Neural cell (in vitro differentiated cells): Measurements from ENCODE around the gene SAA2. TPM values are rescaled to one million over a fixed set of nuclear protein-coding genes. Genes with fewer than 3 reads are reported as not detected.

ENCODE experiments used
- H2AFZ ChIP-seq: fragments of 200-600, 300-800 bp; sonication (generic), shearing (Covaris generic); 2 replicates; pipeline ENCODE4 v1.6.0; 2014; ENCODE audit warnings: low read depth, mild to moderate bottlenecking, antibody characterized with exemption, low read length, moderate library complexity
- H3F3A ChIP-seq: fragments of 200-600 bp; shearing (Covaris generic); 2 replicates; pipeline ENCODE4 v1.6.1; 2016; ENCODE audit warnings: mild to moderate bottlenecking, moderate library complexity, mixed read lengths, antibody characterized with exemption, low read length; ENCODE audit not compliant: insufficient read depth, poor library complexity, severe bottlenecking
- H3K27ac ChIP-seq: fragments of 200-600, 300-800 bp; sonication (generic), shearing (Covaris generic); 2 replicates; pipeline ENCODE4 v1.5.1; 2014; ENCODE audit warnings: mild to moderate bottlenecking, low read length, moderate library complexity
- H3K27me3 ChIP-seq: fragments of 300-800, 200-600 bp; sonication (generic), shearing (Covaris generic); 2 replicates; pipeline ENCODE4 v1.6.0; 2014; ENCODE audit warnings: mild to moderate bottlenecking, low read depth, low read length, moderate library complexity; ENCODE audit not compliant: insufficient read depth
- H3K36me3 ChIP-seq: fragments of 300-800, 200-600 bp; sonication (generic), shearing (Covaris generic); 2 replicates; pipeline ENCODE4 v1.5.1; 2014; ENCODE audit warnings: mild to moderate bottlenecking, antibody characterized with exemption, low read length, moderate library complexity; ENCODE audit not compliant: insufficient read depth
- H3K4me2 ChIP-seq: fragments of 300-800, 200-600 bp; sonication (generic), shearing (Covaris generic); 2 replicates; pipeline ENCODE4 v1.6.0; 2014; ENCODE audit warnings: mild to moderate bottlenecking, low read length
- H3K4me3 ChIP-seq: fragments of 300-800, 200-600 bp; sonication (generic), shearing (Covaris generic); 2 replicates; pipeline ENCODE4 v1.5.1; 2014; ENCODE audit warnings: mild to moderate bottlenecking, low read length, moderate library complexity
- H3K79me2 ChIP-seq: fragments of 200-600 bp; shearing (Covaris generic); replicated peaks from 2 replicates; pipeline ENCODE4 v1.6.0; 2014; ENCODE audit warnings: mild to moderate bottlenecking, low read length, moderate library complexity; ENCODE audit not compliant: insufficient read depth
- H3K9ac ChIP-seq: fragments of 300-800, 200-600 bp; sonication (generic), shearing (Covaris generic); 2 replicates; pipeline ENCODE4 v1.6.1; 2016; ENCODE audit warnings: mild to moderate bottlenecking, low read length, mixed read lengths
- H3K9me2 ChIP-seq: fragments of 200-600 bp; shearing (Covaris generic); 2 replicates; pipeline ENCODE4 v1.6.1; 2016; ENCODE audit warnings: mild to moderate bottlenecking, low read length, mixed read lengths; ENCODE audit not compliant: insufficient read depth
- H3K9me3 ChIP-seq: fragments of 200-600, 300-800 bp; sonication (generic), shearing (Covaris generic); 2 replicates; pipeline ENCODE4 v1.6.1; 2016; ENCODE audit warnings: mild to moderate bottlenecking, mixed run types, low read length, moderate library complexity, mixed read lengths
- H4K20me1 ChIP-seq: fragments of 200-600 bp; shearing (Covaris generic); 2 replicates; pipeline ENCODE4 v1.6.1; 2016; ENCODE audit warnings: mild to moderate bottlenecking, mixed run types; ENCODE audit not compliant: insufficient read depth
- EP300 ChIP-seq: fragments of 450-650 bp; conservative IDR thresholded peaks from 2 replicates; pipeline ENCODE4 v1.6.1; 2014; ENCODE audit warnings: antibody characterized with exemption, mild to moderate bottlenecking, moderate library complexity; ENCODE audit not compliant: poor library complexity, severe bottlenecking
- EZH2 ChIP-seq: fragments of 200-600, 300-800 bp; shearing (Covaris generic), sonication (generic); IDR thresholded peaks from 2 replicates; pipeline ENCODE4 v1.6.1; 2014; ENCODE audit warnings: antibody characterized with exemption, low read length, borderline replicate concordance, mild to moderate bottlenecking; ENCODE audit not compliant: insufficient read depth, poor library complexity, severe bottlenecking
- MXI1 ChIP-seq: fragments of 450-650 bp; conservative IDR thresholded peaks from 2 replicates; pipeline ENCODE4 v1.6.1; 2014; ENCODE audit warnings: antibody characterized with exemption, mild to moderate bottlenecking; ENCODE audit not compliant: poor library complexity, severe bottlenecking
- POLR2AphosphoS5 ChIP-seq: IDR thresholded peaks from 2 replicates; pipeline ENCODE4 v1.6.1; 2012
- RAD21 ChIP-seq: fragments of 450-650 bp; conservative IDR thresholded peaks from 2 replicates; pipeline ENCODE4 v1.6.1; 2014; ENCODE audit warnings: antibody characterized with exemption, mild to moderate bottlenecking, moderate library complexity
- REST ChIP-seq: IDR thresholded peaks from 2 replicates; pipeline ENCODE4 v1.6.1; 2012; ENCODE audit warnings: borderline replicate concordance
- SMC3 ChIP-seq: fragments of 450-650 bp; conservative IDR thresholded peaks from 2 replicates; pipeline ENCODE4 v1.6.1; 2014; ENCODE audit warnings: antibody characterized with exemption, mild to moderate bottlenecking, moderate library complexity; ENCODE audit not compliant: poor library complexity
- TAF1 ChIP-seq: IDR thresholded peaks from 2 replicates; pipeline ENCODE4 v1.6.1; 2012; ENCODE audit warnings: low read depth
- polyA plus RNA-seq: library from polyadenylated mRNA; depleted of rRNA; stranded (reverse); fragments of >200 nt; gene quantifications from 2 replicates; pipeline ENCODE4 v1.2.3, GENCODE V29; 2014
- TF ChIP-seq, protein P1 (sequence below): fragments of 450-650 bp; IDR thresholded peaks from 2 replicates; pipeline ENCODE4 v1.5.1; 2014; ENCODE audit warnings: antibody characterized with exemption, mild to moderate bottlenecking, moderate library complexity; ENCODE audit not compliant: poor library complexity, severe bottlenecking

Gene SAA2
- polyA plus RNA-seq, 1 donor from 2014 or later: not detected

DNA sequence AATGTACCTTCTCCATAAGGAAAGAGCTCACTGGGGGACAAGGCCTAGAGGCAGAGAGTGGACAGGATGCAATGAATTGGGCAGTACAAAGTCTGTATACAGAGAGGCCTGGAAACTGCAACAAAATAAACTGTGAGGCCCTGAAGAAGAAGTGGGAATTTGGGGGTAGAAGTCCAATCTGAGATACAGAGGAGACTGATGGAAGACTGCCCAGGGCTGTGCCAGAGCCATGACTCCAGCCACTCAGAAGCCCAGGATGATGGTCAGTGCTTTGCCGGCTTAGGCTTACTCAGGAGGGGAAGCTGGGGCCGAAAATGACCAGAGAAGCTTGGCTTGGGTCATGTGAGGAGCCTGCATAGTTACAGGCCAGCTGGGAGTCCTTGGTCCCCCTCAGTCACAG is 17.6 kb downstream of the SAA2 start:
- H3K79me2 ChIP-seq: no peaks in the 10 kb centered on the region
- no peak overlapping the region for H3K9ac ChIP-seq
- H3K4me3 ChIP-seq: no peak overlapping the region
- no peaks in the 10 kb centered on the region for H3K9me3 ChIP-seq
- H3K4me2 ChIP-seq: no peak overlapping the region
- H3K9me2 ChIP-seq: no peaks in the 10 kb centered on the region
- TF ChIP-seq EZH2: no peak
- TF ChIP-seq RAD21: no peak
- TF ChIP-seq SMC3: no peak
- no peak for TF ChIP-seq TAF1
- H3K27me3 ChIP-seq: no peaks in the 10 kb centered on the region
- H3F3A ChIP-seq: no peaks in the 10 kb centered on the region
- no peaks in the 10 kb centered on the region for H4K20me1 ChIP-seq
- no peaks in the 10 kb centered on the region for H3K36me3 ChIP-seq
- H2AFZ ChIP-seq: no peak overlapping the region
- H3K27ac ChIP-seq: no peak overlapping the region

DNA sequence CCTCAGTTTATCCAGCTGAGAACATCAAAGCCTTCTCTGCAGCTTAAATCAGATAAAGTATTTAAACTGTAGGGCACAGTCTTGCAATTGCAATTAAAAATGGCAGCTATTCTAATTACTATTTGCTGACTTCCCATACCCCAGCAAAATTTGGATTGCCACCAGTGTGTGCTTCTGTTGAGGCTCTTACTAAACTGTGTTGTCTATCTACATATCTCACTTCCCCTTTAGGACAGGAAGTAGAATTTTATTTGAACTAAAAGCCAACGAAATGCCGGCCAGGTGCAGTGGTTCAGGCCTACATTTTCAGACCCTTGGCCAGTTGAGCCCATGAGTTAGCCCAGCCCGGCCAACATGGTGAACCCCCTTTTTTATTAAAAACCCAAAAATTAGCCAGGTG is 19.0 kb downstream of the SAA2 start:
- no peak overlapping the region for H2AFZ ChIP-seq
- no peaks in the 10 kb centered on the region for H3K27me3 ChIP-seq
- H3K36me3 ChIP-seq: no peaks in the 10 kb centered on the region
- H3K9me2 ChIP-seq: no peaks in the 10 kb centered on the region
- H3K27ac ChIP-seq: no peak overlapping the region
- no peaks in the 10 kb centered on the region for H3K9me3 ChIP-seq
- H3K4me3 ChIP-seq: no peak overlapping the region
- H3K4me2 ChIP-seq: no peak overlapping the region
- no peak overlapping the region for H3K9ac ChIP-seq
- TF ChIP-seq TAF1: no peak
- TF ChIP-seq RAD21: no peak
- no peak for TF ChIP-seq MXI1
- no peak for TF ChIP-seq EP300
- no peak for TF ChIP-seq SMC3
- no peak for TF ChIP-seq EZH2
- TF ChIP-seq, protein P1, sequence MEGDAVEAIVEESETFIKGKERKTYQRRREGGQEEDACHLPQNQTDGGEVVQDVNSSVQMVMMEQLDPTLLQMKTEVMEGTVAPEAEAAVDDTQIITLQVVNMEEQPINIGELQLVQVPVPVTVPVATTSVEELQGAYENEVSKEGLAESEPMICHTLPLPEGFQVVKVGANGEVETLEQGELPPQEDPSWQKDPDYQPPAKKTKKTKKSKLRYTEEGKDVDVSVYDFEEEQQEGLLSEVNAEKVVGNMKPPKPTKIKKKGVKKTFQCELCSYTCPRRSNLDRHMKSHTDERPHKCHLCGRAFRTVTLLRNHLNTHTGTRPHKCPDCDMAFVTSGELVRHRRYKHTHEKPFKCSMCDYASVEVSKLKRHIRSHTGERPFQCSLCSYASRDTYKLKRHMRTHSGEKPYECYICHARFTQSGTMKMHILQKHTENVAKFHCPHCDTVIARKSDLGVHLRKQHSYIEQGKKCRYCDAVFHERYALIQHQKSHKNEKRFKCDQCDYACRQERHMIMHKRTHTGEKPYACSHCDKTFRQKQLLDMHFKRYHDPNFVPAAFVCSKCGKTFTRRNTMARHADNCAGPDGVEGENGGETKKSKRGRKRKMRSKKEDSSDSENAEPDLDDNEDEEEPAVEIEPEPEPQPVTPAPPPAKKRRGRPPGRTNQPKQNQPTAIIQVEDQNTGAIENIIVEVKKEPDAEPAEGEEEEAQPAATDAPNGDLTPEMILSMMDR: no peak
- no peak for TF ChIP-seq REST
- TF ChIP-seq POLR2AphosphoS5: no peak
- H3F3A ChIP-seq: no peaks in the 10 kb centered on the region
- H4K20me1 ChIP-seq: no peaks in the 10 kb centered on the region
- no peaks in the 10 kb centered on the region for H3K79me2 ChIP-seq

DNA sequence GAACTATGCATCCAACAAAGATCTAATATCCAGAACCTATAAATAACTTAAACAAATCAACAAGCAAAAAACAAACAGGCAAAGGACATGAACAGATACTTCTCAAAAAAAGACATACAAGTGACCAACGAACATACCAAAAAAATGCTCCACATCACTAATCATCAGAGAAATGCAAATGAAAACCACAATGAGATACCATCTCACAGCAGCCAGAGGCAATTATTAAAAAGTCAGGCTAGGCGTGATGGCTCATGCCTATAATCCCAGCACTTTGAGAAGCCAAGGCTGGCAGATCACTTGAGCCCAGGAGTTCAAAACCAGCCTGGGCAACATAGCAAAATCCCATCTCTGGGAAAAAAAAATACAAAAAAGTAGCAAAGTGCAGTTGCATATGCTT is 22.6 kb downstream of the SAA2 start:
- Histone ChIP-seq H3K4me2 (no peak overlapping the region), H3K9ac (no peak overlapping the region), H4K20me1 (no peaks in the 10 kb centered on the region), H3K79me2 (no peaks in the 10 kb centered on the region), H3K27ac (no peak overlapping the region), H3K36me3 (no peaks in the 10 kb centered on the region), H3F3A (no peaks in the 10 kb centered on the region), H3K9me2 (no peaks in the 10 kb centered on the region), H3K4me3 (no peak overlapping the region), H2AFZ (no peak overlapping the region), H3K27me3 (no peaks in the 10 kb centered on the region), H3K9me3 (no peaks in the 10 kb centered on the region)
- no peak for TF ChIP-seq REST
- no peak for TF ChIP-seq RAD21
- TF ChIP-seq POLR2AphosphoS5: no peak
- no peak for TF ChIP-seq EP300
- TF ChIP-seq TAF1: no peak
- TF ChIP-seq, protein P1: no peak
- TF ChIP-seq MXI1: no peak
- no peak for TF ChIP-seq EZH2
- TF ChIP-seq SMC3: no peak
